B cell (primary cell): ENCODE results near the gene GSC2. TPM values are rescaled to one million over a fixed set of nuclear protein-coding genes. Genes with fewer than 3 reads are reported as not detected.
A peak's percentile ranks its signal among the peaks of the same experiment; 100 is the strongest.

Experiments
- ATAC-seq: fragments of 200-7000 bp; cut with Tn5 transposase; one replicate; pipeline ENCODE4 v1.10.0; 2021; ENCODE audit warnings: low read depth, mild to moderate bottlenecking, moderate number of reproducible peaks, moderate library complexity
- CTCF ChIA-PET: fragments of 350-600 bp; sonication (Branson Sonifier 250); formaldehyde crosslinking; loops from one replicate; lab custom pipeline; 2021; ENCODE audit warnings: antibody characterized with exemption, inconsistent platforms; lab: Charles Lee
- POLR2A ChIA-PET: fragments of 350-600 bp; sonication (Branson Sonifier 250); formaldehyde crosslinking; loops from one replicate; lab custom pipeline; 2021; ENCODE audit warnings: antibody characterized with exemption; lab: Charles Lee
- DNase-seq: peaks from one replicate; pipeline ENCODE4 v3.0.0; 2013
- H2AFZ ChIP-seq: 2 replicates; pipeline ENCODE4 v1.6.1; 2012; ENCODE audit warnings: mild to moderate bottlenecking, low read depth, low read length; ENCODE audit not compliant: insufficient read depth, poor library complexity, severe bottlenecking
- H3K27ac ChIP-seq, 2 donors: 1 replicate in 1 of 2; 2 replicates in 1 of 2; pipeline ENCODE4 v1.5.1; 2012 to 2013; ENCODE audit warnings: low read length in 2 of 2, mild to moderate bottlenecking in 2 of 2, moderate library complexity in 1 of 2
- H3K27me3 ChIP-seq, 4 experiments: fragments of 200-600 bp in 1 of 4; sonication (generic) in 1 of 4; replicated peaks in 1 of 4; 1 replicate in 2 of 4; 2 replicates in 2 of 4; pipeline versions ENCODE4 v1.6.1 to v1.7.0; 2013 to 2016; ENCODE audit warnings: low read length in 3 of 4, mild to moderate bottlenecking in 2 of 4, mixed read lengths in 1 of 4, moderate library complexity in 1 of 4; ENCODE audit not compliant: insufficient read depth in 4 of 4, control insufficient read depth in 3 of 4; ENCODE audit errors: control extremely low read depth in 1 of 4
- H3K36me3 ChIP-seq, 2 experiments: replicated peaks in 1 of 2; 1 replicate in 1 of 2; 2 replicates in 1 of 2; pipeline versions ENCODE4 v1.6.1 to v1.7.1; 2013; ENCODE audit warnings: low read length in 1 of 2; ENCODE audit not compliant: insufficient read depth in 2 of 2, control insufficient read depth in 1 of 2; ENCODE audit errors: control extremely low read depth in 1 of 2, extremely low read depth in 1 of 2
- H3K4me1 ChIP-seq, 2 donors: fragments of 200-600 bp in 1 of 2; sonication (generic) in 1 of 2; 1 replicate in 1 of 2; 2 replicates in 1 of 2; pipeline versions ENCODE4 v1.5.1 to v1.6.1; 2013 to 2017; ENCODE audit warnings: low read length in 2 of 2; ENCODE audit not compliant: control insufficient read depth in 2 of 2, insufficient read depth in 2 of 2
- H3K4me2 ChIP-seq: replicated peaks from 2 replicates; pipeline ENCODE3; 2012; ENCODE audit warnings: mild to moderate bottlenecking, low read depth, low read length; ENCODE audit not compliant: poor library complexity, severe bottlenecking
- H3K4me3 ChIP-seq, 5 experiments: fragments of 200-600 bp in 1 of 5; sonication (generic) in 1 of 5; 1 replicate in 3 of 5; 2 replicates in 2 of 5; pipeline versions ENCODE4 v1.5.1 to v1.7.0; 2011 to 2016; ENCODE audit warnings: low read length in 4 of 5, mild to moderate bottlenecking in 4 of 5, low read depth in 2 of 5, control low read depth in 1 of 5, moderate library complexity in 1 of 5; ENCODE audit not compliant: insufficient read depth in 1 of 5; ENCODE audit errors: control extremely low read depth in 1 of 5, extremely low read depth in 1 of 5
- H3K79me2 ChIP-seq: fragments of 200-600 bp; sonication (generic); one replicate; pipeline ENCODE4 v1.6.0; 2016; ENCODE audit warnings: low read length; ENCODE audit not compliant: control insufficient read depth, insufficient read depth
- H3K9ac ChIP-seq: fragments of 200-600 bp; sonication (generic); 2 replicates; pipeline ENCODE4 v1.6.1; 2017; ENCODE audit warnings: mild to moderate bottlenecking, low read length, moderate library complexity
- H3K9me3 ChIP-seq, 3 donors: one replicate each; pipeline versions ENCODE4 v1.6.1 to v1.7.1; 2013; ENCODE audit warnings: low read length in 2 of 3; ENCODE audit not compliant: control insufficient read depth in 2 of 3, insufficient read depth in 1 of 3; ENCODE audit errors: control extremely low read depth in 1 of 3
- H4K20me1 ChIP-seq: 2 replicates; pipeline ENCODE4 v1.6.0; 2012; ENCODE audit warnings: mild to moderate bottlenecking, low read length; ENCODE audit not compliant: insufficient read depth, control insufficient read depth, poor library complexity, severe bottlenecking
- H3K27ac Mint-ChIP-seq: one replicate; pipeline ENCODE4 v1.8.0; 2021; ENCODE audit warnings: mixed read lengths
- H3K27me3 Mint-ChIP-seq: one replicate; pipeline ENCODE4 v1.8.0; 2021; ENCODE audit warnings: mixed read lengths
- H3K4me1 Mint-ChIP-seq: one replicate; pipeline ENCODE4 v1.8.0; 2021; ENCODE audit warnings: mixed read lengths
- H3K4me3 Mint-ChIP-seq: one replicate; pipeline ENCODE4 v1.8.0; 2021; ENCODE audit warnings: mixed read lengths
- H3K9me3 Mint-ChIP-seq: one replicate; pipeline ENCODE4 v1.8.0; 2022; ENCODE audit warnings: mixed read lengths; ENCODE audit not compliant: insufficient read depth
- EZH2 ChIP-seq: IDR thresholded peaks from 2 replicates; pipeline ENCODE4 v1.6.1; 2012; ENCODE audit warnings: borderline replicate concordance, low read depth, mild to moderate bottlenecking, moderate library complexity, low read length; ENCODE audit not compliant: insufficient read depth, poor library complexity, severe bottlenecking
- WGBS: methylation state at CpG from one replicate; pipeline ENCODE4 v1.1.5; 2013; ENCODE audit warnings: missing lambda C conversion rate; ENCODE audit not compliant: insufficient coverage; 5-methylcytosine and 5-hydroxymethylcytosine counted together
- intact Hi-C: fragments of 100-400 bp; cut with micrococcal nuclease; formaldehyde crosslinking; loops from one replicate; pipeline ENCODE4 v1.10.0; 2022
- polyA plus RNA-seq: library from polyadenylated mRNA; depleted of rRNA; stranded (reverse); fragments of >200 nt; gene quantifications from 2 replicates; pipeline ENCODE4 v1.2.3, GENCODE V29; 2012
- total RNA-seq, 2 donors: library from RNA; stranded (reverse); fragments of 120-200 nt in 1 of 2; gene quantifications; 1 replicate in 1 of 2; 2 replicates in 1 of 2; pipeline versions ENCODE4 v1.2.3 to v1.2.4, GENCODE V29; 2013 to 2022
- TF ChIP-seq, protein P1 (sequence below): fragments of 200-600 bp; IDR thresholded peaks from one replicate; pipeline ENCODE4 v1.8.0; 2022; ENCODE audit warnings: antibody characterized with exemption, mild to moderate bottlenecking

The GSC2 gene
- total and polyA plus RNA-seq, 2 donors (not counting 1 experiment from before 2014, with no cell fraction given): not detected

- CTCF ChIA-PET: interaction anchor here (1.1 kb wide), 1 partner anchor 34 kb away, joined by 3 read pairs; the partner anchor contains the start of gene ESS2
- ATAC-seq: no peak
- Histone ChIP-seq H2AFZ (peak overlapping the region; percentile 7), H3K4me3 (peak overlapping the region in 3 of 5 experiments; percentile 11 to 52 (median 34)), H3K4me1 (peaks cover 25 to 44% of the 10 kb centered on the region in 2 donors), H3K79me2 (peaks cover 99% of the 10 kb centered on the region), H3K9me3 (no peaks in the 10 kb centered on the region), H4K20me1 (peaks cover 68% of the 10 kb centered on the region), H3K9ac (peak overlapping the region; percentile 40), H3K36me3 (peaks cover 0 to 12% of the 10 kb centered on the region in 2 experiments), H3K27ac (peak overlapping the region; percentile 55 to 65), H3K4me2 (peak overlapping the region; percentile 67), H3K27me3 (no peaks in the 10 kb centered on the region)
- POLR2A ChIA-PET: interaction anchor here (0.8 to 1.0 kb wide), 2 partner anchors 9 to 12 kb away, joined by 3 read pairs; no protein-coding TSS in a partner anchor
- DNase-seq: no peak
- no peaks in the 10 kb centered on the region for H3K27me3 Mint-ChIP-seq
- WGBS: 50% methylated on average over 2 of the region's 4 CpGs
- H3K4me3 Mint-ChIP-seq: peak overlapping the region; percentile 70
- peak overlapping the region; percentile 85 for H3K27ac Mint-ChIP-seq
- peaks cover 65% of the 10 kb centered on the region for H3K4me1 Mint-ChIP-seq
- TF ChIP-seq, protein P1, sequence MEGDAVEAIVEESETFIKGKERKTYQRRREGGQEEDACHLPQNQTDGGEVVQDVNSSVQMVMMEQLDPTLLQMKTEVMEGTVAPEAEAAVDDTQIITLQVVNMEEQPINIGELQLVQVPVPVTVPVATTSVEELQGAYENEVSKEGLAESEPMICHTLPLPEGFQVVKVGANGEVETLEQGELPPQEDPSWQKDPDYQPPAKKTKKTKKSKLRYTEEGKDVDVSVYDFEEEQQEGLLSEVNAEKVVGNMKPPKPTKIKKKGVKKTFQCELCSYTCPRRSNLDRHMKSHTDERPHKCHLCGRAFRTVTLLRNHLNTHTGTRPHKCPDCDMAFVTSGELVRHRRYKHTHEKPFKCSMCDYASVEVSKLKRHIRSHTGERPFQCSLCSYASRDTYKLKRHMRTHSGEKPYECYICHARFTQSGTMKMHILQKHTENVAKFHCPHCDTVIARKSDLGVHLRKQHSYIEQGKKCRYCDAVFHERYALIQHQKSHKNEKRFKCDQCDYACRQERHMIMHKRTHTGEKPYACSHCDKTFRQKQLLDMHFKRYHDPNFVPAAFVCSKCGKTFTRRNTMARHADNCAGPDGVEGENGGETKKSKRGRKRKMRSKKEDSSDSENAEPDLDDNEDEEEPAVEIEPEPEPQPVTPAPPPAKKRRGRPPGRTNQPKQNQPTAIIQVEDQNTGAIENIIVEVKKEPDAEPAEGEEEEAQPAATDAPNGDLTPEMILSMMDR: no peak
- intact Hi-C loops: no loop called here
- H3K9me3 Mint-ChIP-seq: no peaks in the 10 kb centered on the region
These were observed 40.0 kb downstream of the GSC2 start for GRCh38 chr22:19110064-19110458.

DNA sequence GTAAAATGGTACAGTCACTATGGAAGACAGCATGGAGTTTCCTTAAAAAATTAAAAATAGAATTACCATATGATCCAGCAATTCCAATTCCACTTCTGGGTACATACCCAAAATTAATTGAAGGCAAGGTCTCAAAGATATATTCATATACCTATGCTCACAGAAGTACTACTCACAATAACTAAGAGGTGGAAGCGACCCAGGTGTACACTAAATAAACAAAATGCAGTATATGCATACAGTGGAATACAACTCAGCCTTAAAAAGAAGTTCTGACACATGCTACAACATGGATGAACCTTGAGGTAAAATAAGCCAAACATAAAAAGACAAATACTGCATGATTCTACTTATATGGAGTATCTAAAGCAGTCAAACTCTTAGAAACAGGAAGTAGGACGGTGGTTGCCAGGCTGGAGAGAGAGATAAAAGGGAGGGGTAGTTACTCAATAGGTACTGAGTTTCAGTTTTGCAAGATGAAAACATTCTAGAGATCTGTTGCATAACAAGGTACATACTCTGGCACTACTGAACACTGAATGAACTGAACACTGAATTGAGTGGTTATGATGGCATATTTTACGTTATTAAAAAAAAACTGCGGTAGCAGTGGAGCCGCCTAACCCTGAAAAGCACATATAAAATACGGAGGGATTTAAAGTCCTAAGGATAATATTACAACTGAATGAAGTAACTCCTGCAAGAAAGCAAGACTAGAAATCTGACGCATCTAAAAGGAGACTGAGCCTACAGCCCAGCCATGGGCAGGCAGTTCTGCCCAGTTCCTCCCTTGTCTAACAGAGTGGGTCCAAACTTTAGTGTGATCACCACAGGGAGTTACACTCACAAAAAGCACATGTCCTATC, 40.7 kb downstream of the GSC2 start:
- Histone ChIP-seq H3K27ac (peak overlapping the region; percentile 55 to 65), H3K79me2 (peaks cover 99% of the 10 kb centered on the region), H3K27me3 (no peaks in the 10 kb centered on the region), H4K20me1 (peaks cover 68% of the 10 kb centered on the region), H3K4me3 (peak overlapping the region in 3 of 5 experiments; percentile 11 to 52 (median 35)), H2AFZ (peak overlapping the region; percentile 7), H3K9me3 (no peaks in the 10 kb centered on the region), H3K4me2 (peak overlapping the region; percentile 67), H3K4me1 (peaks cover 25 to 47% of the 10 kb centered on the region in 2 donors), H3K9ac (peak overlapping the region; percentile 40), H3K36me3 (peaks cover 0 to 8% of the 10 kb centered on the region in 2 experiments)
- no peak for TF ChIP-seq EZH2
- TF ChIP-seq, protein P1: no peak
- CTCF ChIA-PET: interaction anchor here (1.1 to 1.5 kb wide), 3 partner anchors 35 to 369 kb away, joined by 3 read pairs; partner anchors contain the start of gene ESS2
- POLR2A ChIA-PET: no interaction called here
- Mint-ChIP-seq H3K27me3 (no peaks in the 10 kb centered on the region), H3K27ac (peak overlapping the region; percentile 85), H3K9me3 (no peaks in the 10 kb centered on the region), H3K4me1 (peaks cover 59% of the 10 kb centered on the region), H3K4me3 (peak overlapping the region; percentile 70)
- 7% methylated on average over 2 of the region's 7 CpGs for WGBS
- ATAC-seq (peak; percentile 95), DNase-seq (peak; percentile 78)
- intact Hi-C loops: loop anchor here (1.0 to 5.0 kb wide), 2 partner anchors 13 to 33 kb away; partner anchors contain the start of genes DGCR2 and ESS2
